C4-2B (cell line): ENCODE measurements around the gene PLCH2.

Source experiments
- ZFX ChIP-seq: fragments of 450-650 bp; IDR thresholded peaks from 2 replicates; pipeline ENCODE4 v1.6.1; 2017
- TF ChIP-seq, protein P1 (sequence below): fragments of 450-650 bp; conservative IDR thresholded peaks from 2 replicates; pipeline ENCODE4 v1.5.1; 2017; ENCODE audit warnings: mild to moderate bottlenecking

DNA sequence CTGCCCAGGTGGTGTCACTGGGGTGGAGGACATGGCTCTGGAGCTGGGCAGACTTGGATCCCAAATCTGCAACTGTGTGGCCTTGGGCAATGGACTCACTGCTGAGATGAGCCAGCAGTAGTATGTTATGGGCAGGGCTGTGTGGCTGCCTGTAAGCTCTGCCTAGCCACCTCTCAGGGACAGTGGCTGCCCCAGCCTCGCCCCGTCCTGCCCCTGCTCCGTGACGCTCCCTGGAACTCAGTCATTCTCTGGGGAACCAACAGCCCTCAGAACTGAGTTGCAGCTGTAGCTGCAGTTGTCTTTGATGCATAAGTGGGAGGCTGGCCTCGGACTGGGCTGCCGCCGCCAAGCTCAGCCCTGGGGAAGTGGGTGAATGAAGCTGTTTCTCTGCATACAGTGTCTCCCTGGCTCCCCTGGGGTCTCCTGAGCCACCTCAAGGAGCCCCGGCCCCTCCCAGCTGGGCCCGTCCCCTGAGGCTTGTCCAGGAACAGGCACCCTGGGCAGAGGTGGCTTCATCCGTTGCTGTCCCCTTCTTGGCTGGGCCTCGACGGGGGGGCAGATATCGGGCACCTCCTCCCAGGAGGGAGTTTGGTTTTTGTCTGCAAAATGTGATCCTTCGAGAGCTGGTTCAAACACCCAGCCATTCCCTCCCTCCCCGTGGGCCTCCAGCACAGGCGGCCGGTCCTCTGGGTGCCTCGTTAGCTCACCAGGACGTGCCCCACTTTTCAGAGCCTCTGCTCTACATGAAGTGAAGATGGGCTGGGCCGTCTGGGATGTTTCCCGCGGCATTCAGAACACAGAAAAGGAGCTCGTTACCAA is 26.2 kb upstream of the PLCH2 start:
- TF ChIP-seq, protein P1, sequence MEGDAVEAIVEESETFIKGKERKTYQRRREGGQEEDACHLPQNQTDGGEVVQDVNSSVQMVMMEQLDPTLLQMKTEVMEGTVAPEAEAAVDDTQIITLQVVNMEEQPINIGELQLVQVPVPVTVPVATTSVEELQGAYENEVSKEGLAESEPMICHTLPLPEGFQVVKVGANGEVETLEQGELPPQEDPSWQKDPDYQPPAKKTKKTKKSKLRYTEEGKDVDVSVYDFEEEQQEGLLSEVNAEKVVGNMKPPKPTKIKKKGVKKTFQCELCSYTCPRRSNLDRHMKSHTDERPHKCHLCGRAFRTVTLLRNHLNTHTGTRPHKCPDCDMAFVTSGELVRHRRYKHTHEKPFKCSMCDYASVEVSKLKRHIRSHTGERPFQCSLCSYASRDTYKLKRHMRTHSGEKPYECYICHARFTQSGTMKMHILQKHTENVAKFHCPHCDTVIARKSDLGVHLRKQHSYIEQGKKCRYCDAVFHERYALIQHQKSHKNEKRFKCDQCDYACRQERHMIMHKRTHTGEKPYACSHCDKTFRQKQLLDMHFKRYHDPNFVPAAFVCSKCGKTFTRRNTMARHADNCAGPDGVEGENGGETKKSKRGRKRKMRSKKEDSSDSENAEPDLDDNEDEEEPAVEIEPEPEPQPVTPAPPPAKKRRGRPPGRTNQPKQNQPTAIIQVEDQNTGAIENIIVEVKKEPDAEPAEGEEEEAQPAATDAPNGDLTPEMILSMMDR, result no peak
- TF ChIP-seq ZFX, result no peak
